HFFc6 (cell line): ENCODE results near the gene PGGHG. TPM values are rescaled to one million over a fixed set of nuclear protein-coding genes. Genes with fewer than 3 reads are reported as not detected.

Experiments used
- DNase-seq: peaks from one replicate; pipeline ENCODE4 v3.0.0-alpha.2; 2018
- H3K27ac Mint-ChIP-seq: 2 replicates; pipeline ENCODE4 v1.8.0; 2020; ENCODE audit warnings: mild to moderate bottlenecking, mixed read lengths
- H3K27me3 Mint-ChIP-seq: 2 replicates; pipeline ENCODE4 v1.8.0; 2021; ENCODE audit warnings: mild to moderate bottlenecking, moderate library complexity, mixed read lengths; ENCODE audit not compliant: insufficient read depth
- H3K36me3 Mint-ChIP-seq: 2 replicates; pipeline ENCODE4 v1.8.0; 2021; ENCODE audit warnings: low read depth, mixed read lengths
- H3K4me1 Mint-ChIP-seq: 2 replicates; pipeline ENCODE4 v1.8.0; 2020; ENCODE audit warnings: low read depth, mixed read lengths
- H3K4me3 Mint-ChIP-seq: 2 replicates; pipeline ENCODE4 v1.8.0; 2020; ENCODE audit warnings: mild to moderate bottlenecking, moderate library complexity, mixed read lengths
- H3K9me3 Mint-ChIP-seq: 2 replicates; pipeline ENCODE4 v1.8.0; 2020; ENCODE audit warnings: mild to moderate bottlenecking, mixed read lengths
- total RNA-seq, 6 experiments: library from RNA; stranded (reverse); fragmentation: NEBNext Ultra II Directional; extraction: Animal tissue kit (Norgen Biotek cat#: 25700); gene quantifications; 2 replicates in 1 of 6; 3 replicates in 5 of 6; pipeline ENCODE4 v1.2.3, GENCODE V29; 2021
- TF ChIP-seq, protein P1 (sequence below): fragments of 200-600 bp; sonication (generic); IDR thresholded peaks from 2 replicates; pipeline ENCODE4 v1.5.0; 2021; ENCODE audit warnings: antibody characterized with exemption, mild to moderate bottlenecking

Gene PGGHG
- total RNA-seq, 6 experiments from 2014 or later: 9.7 to 12.2 (median 11.4) TPM

DNA sequence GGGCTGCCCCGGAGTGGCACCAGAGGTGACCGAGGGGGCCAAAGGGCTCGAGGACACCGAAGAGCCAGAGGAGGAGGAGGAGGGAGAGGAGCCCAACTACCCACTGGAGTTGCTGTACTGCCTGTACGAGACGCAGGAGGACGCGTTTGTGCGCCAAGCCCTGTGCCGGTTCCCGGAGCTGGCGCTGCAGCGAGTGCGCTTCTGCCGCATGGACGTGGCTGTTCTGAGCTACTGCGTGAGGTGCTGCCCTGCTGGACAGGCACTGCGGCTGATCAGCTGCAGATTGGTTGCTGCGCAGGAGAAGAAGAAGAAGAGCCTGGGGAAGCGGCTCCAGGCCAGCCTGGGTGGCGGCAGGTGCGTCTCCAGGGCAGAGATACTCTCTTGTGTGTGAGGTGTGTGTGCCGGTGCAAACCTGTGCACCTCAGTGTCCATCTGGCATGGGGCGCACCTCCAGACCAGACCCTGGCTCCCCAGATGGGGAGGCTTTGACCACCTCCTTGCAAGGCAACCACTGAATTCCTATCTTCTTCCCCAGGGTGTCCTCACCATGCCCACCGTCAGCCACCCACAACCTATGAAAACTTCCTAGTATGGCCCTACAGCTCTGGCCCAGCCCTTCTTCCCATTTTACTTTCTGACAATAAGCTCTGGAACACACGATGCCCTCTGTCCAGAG, 7.3 kb upstream of the PGGHG start:
- H3K27me3 Mint-ChIP-seq: peaks cover 33% of the 10 kb centered on the region
- no peaks in the 10 kb centered on the region for H3K4me1 Mint-ChIP-seq
- H3K36me3 Mint-ChIP-seq: no peaks in the 10 kb centered on the region
- no peak overlapping the region for H3K27ac Mint-ChIP-seq
- TF ChIP-seq, protein P1, sequence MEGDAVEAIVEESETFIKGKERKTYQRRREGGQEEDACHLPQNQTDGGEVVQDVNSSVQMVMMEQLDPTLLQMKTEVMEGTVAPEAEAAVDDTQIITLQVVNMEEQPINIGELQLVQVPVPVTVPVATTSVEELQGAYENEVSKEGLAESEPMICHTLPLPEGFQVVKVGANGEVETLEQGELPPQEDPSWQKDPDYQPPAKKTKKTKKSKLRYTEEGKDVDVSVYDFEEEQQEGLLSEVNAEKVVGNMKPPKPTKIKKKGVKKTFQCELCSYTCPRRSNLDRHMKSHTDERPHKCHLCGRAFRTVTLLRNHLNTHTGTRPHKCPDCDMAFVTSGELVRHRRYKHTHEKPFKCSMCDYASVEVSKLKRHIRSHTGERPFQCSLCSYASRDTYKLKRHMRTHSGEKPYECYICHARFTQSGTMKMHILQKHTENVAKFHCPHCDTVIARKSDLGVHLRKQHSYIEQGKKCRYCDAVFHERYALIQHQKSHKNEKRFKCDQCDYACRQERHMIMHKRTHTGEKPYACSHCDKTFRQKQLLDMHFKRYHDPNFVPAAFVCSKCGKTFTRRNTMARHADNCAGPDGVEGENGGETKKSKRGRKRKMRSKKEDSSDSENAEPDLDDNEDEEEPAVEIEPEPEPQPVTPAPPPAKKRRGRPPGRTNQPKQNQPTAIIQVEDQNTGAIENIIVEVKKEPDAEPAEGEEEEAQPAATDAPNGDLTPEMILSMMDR: no peak
- no peak overlapping the region for H3K4me3 Mint-ChIP-seq
- DNase-seq: no peak
- H3K9me3 Mint-ChIP-seq: peaks cover 2% of the 10 kb centered on the region; the same call in 1 of the 2 replicates

DNA sequence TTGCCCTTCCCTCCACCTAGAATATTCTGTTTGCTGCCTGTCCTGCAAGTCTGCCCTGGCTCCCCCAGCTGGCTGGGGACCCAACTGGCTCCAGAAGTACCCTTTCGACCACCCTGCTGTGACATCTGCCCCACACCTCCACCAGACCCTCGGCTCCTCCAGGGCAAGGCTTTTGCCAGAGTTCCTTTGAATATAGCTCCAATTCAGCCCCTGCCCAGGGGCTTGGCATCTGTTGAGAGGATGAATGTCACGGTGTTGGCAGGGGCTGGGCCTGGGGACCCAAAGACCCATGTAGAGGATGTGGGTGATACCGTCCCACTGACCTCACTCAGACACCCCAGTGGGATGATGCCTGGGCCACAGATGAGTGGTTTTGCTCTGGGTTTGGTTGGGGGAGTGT, 6.8 kb upstream of the PGGHG start:
- Mint-ChIP-seq H3K4me1 (no peaks in the 10 kb centered on the region), H3K4me3 (no peak overlapping the region), H3K27me3 (peaks cover 31% of the 10 kb centered on the region), H3K27ac (no peak overlapping the region), H3K9me3 (no peaks in the 10 kb centered on the region), H3K36me3 (no peaks in the 10 kb centered on the region)
- TF ChIP-seq, protein P1: no peak
- no peak for DNase-seq

- no peak for DNase-seq
- H3K4me3 Mint-ChIP-seq: no peak overlapping the region
- H3K4me1 Mint-ChIP-seq: no peaks in the 10 kb centered on the region
- H3K27ac Mint-ChIP-seq: no peak overlapping the region
- no peaks in the 10 kb centered on the region for H3K36me3 Mint-ChIP-seq
- peaks cover 30% of the 10 kb centered on the region for H3K27me3 Mint-ChIP-seq
- TF ChIP-seq, protein P1: no peak
- no peaks in the 10 kb centered on the region for H3K9me3 Mint-ChIP-seq
Observed at GRCh38 chr11:282630-283360, 6.1 kb upstream of the PGGHG start.

DNA sequence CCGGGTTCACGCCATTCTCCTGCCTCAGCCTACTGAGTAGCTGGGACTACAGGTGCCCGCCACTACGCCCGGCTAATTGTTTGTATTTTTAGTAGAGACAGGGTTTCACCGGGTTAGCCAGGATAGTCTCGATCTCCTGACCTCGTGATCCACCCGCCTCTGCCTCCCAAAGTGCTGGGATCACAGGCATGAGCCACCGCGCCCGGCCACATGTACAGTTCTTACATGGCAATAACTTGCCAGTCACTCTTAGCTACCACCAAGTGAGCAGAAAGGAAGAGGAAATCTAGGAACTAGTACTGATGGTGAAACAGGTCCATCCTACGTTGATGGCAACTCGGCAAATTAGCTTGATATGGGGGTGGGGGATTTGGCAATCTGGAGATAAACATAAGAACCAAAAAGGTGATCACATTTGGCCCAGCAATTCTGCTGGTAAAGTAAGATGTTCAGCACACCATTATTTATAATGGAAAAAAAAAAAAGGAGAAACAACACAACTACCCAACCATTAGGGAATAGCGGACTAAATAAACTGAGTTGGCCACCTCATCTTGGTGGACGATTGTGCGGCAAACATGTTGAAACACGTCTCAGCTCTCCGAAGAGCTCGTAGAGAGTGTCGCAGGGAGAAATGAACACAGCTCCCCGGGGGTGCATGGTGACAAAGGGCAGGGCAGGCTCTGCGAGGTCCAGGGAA, 5.4 kb upstream of the PGGHG start:
- H3K27me3 Mint-ChIP-seq: peaks cover 25% of the 10 kb centered on the region

More for the DNA sequence above, 5.4 kb upstream of the PGGHG start:
- no peak for DNase-seq
- Mint-ChIP-seq H3K4me1 (no peaks in the 10 kb centered on the region), H3K27ac (no peak overlapping the region), H3K36me3 (no peaks in the 10 kb centered on the region), H3K4me3 (no peak overlapping the region), H3K9me3 (no peaks in the 10 kb centered on the region)
- TF ChIP-seq, protein P1: no peak
